ENCODE data around the gene TSPO2. TPM values are rescaled to one million over a fixed set of nuclear protein-coding genes. Genes with fewer than 3 reads are reported as not detected.
A peak's percentile ranks its signal among the peaks of the same experiment; 100 is the strongest.

Gene TSPO2
- total and polyA plus RNA-seq, 2 of the 13 experiments (the other 11 are each of a cell fraction or from before 2014, with no cell fraction given) = 0.55 TPM; not detected in 1

DNA sequence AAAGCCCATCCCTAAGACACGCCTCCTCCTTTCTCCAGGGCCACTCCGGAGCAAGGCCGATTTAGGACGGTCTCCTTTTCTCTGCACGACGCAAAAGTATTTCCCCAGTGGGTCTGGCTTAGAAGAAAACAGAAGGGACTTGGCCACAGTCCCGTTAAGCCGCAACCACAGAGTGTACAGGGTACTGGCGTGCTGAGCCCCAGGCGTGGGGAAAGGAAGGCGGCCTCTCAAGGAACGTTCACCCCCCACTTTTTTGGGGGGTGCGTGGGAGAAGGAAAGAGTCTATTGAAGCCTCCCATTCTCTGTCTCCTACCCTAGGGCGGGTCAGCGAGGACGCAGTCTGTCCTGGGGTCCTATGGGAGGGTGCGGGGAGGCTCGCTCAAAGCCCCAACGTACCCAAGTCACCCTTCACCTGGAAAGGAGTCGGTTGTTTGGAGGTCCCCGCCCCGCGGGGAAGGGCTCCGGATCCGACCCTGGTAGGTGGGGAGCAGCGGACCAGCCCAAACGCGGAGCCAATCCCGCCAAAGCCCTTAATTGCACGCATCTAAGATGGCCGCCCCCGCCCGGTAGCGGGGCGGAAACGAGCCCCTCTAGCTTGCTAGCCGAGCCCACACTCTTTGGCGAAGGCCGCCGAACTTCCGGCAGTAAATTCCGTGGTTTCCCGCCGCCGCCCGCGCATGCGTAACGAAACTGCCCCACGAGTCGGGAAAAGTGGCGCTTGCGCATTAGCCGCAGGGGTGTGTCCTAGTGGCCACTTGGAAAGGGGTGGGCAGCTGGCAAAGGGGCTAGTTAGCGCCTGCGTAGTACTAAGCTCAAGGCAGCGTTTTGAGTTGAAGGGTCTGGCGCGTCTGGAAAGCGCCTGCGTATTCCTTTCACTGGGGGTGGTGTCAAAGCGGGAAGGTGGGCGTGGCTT is 29.9 kb downstream of the TSPO2 start, which contains the start of gene OARD1 (continued):
- TF ChIP-seq ZNF678 (CRISPR knock-in tag; IDR thresholded peaks at IDR 0.05) = peak; percentile 78; the same call in 1 of the 2 replicates
- TF ChIP-seq, protein P1, sequence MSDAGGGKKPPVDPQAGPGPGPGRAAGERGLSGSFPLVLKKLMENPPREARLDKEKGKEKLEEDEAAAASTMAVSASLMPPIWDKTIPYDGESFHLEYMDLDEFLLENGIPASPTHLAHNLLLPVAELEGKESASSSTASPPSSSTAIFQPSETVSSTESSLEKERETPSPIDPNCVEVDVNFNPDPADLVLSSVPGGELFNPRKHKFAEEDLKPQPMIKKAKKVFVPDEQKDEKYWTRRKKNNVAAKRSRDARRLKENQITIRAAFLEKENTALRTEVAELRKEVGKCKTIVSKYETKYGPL (CRISPR knock-in tag; IDR thresholded peaks at IDR 0.05) = no peak
- no peak for TF ChIP-seq CC2D1A (CRISPR knock-in tag; IDR thresholded peaks at IDR 0.05)
- TF ChIP-seq ZNF274 (CRISPR knock-in tag; IDR thresholded peaks at IDR 0.05) = no peak; the same call in 1 of the 2 replicates
- TF ChIP-seq, protein P2, sequence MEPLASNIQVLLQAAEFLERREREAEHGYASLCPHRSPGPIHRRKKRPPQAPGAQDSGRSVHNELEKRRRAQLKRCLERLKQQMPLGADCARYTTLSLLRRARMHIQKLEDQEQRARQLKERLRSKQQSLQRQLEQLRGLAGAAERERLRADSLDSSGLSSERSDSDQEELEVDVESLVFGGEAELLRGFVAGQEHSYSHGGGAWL (CRISPR knock-in tag; IDR thresholded peaks at IDR 0.05) = no peak
- TF ChIP-seq, protein P3, sequence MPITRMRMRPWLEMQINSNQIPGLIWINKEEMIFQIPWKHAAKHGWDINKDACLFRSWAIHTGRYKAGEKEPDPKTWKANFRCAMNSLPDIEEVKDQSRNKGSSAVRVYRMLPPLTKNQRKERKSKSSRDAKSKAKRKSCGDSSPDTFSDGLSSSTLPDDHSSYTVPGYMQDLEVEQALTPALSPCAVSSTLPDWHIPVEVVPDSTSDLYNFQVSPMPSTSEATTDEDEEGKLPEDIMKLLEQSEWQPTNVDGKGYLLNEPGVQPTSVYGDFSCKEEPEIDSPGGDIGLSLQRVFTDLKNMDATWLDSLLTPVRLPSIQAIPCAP (CRISPR knock-in tag; IDR thresholded peaks at IDR 0.05; ENCODE audit: low read depth) = no peak
- no peak; the same call in 1 of the 2 replicates for TF ChIP-seq FOXC1 (CRISPR knock-in tag; IDR thresholded peaks at IDR 0.05; ENCODE audit: borderline replicate concordance)
- no peak for TF ChIP-seq ZNF121 (CRISPR knock-in tag; IDR thresholded peaks at IDR 0.05)
- TF ChIP-seq SRSF4 (IDR thresholded peaks at IDR 0.05; ENCODE audit: low read depth, low read length, poor library complexity, severe bottlenecking) = no peak
- peak; percentile 46; the same call in 1 of the 2 replicates for TF ChIP-seq TBX2 (CRISPR knock-in tag; IDR thresholded peaks at IDR 0.05; ENCODE audit: borderline replicate concordance)
- no peak for TF ChIP-seq ZNF660 (CRISPR knock-in tag; IDR thresholded peaks at IDR 0.05; ENCODE audit: borderline replicate concordance, low read depth)
- peak; percentile 80 for TF ChIP-seq SALL2 (CRISPR knock-in tag; IDR thresholded peaks at IDR 0.05)
- peak; percentile 12 for TF ChIP-seq KMT2A (CRISPR knock-in tag; IDR thresholded peaks at IDR 0.05)
- TF ChIP-seq, protein P4, sequence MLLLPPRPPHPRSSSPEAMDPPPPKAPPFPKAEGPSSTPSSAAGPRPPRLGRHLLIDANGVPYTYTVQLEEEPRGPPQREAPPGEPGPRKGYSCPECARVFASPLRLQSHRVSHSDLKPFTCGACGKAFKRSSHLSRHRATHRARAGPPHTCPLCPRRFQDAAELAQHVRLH (CRISPR knock-in tag; IDR thresholded peaks at IDR 0.05; ENCODE audit: borderline replicate concordance, low read depth) = peak; percentile 83
- TF ChIP-seq, protein P5, sequence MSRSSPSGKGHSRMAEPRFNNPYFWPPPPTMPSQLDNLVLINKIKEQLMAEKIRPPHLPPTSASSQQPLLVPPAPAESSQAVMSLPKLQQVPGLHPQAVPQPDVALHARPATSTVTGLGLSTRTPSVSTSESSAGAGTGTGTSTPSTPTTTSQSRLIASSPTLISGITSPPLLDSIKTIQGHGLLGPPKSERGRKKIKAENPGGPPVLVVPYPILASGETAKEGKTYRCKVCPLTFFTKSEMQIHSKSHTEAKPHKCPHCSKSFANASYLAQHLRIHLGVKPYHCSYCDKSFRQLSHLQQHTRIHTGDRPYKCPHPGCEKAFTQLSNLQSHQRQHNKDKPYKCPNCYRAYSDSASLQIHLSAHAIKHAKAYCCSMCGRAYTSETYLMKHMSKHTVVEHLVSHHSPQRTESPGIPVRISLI (CRISPR knock-in tag; IDR thresholded peaks at IDR 0.05; ENCODE audit: borderline replicate concordance) = no peak
- TF ChIP-seq PCBP2 (optimal IDR thresholded peaks at IDR 0.05; ENCODE audit: low read depth, low read length, poor library complexity, severe bottlenecking) = no peak
- TF ChIP-seq ZFP36 (IDR thresholded peaks at IDR 0.05; ENCODE audit: borderline replicate concordance, low read depth, low read length, partially characterized antibody) = no peak
- peak; percentile 31; the same call in 1 of the 2 replicates for TF ChIP-seq ZNF331 (CRISPR knock-in tag; IDR thresholded peaks at IDR 0.05)
- TF ChIP-seq, protein P6, sequence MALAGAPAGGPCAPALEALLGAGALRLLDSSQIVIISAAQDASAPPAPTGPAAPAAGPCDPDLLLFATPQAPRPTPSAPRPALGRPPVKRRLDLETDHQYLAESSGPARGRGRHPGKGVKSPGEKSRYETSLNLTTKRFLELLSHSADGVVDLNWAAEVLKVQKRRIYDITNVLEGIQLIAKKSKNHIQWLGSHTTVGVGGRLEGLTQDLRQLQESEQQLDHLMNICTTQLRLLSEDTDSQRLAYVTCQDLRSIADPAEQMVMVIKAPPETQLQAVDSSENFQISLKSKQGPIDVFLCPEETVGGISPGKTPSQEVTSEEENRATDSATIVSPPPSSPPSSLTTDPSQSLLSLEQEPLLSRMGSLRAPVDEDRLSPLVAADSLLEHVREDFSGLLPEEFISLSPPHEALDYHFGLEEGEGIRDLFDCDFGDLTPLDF (CRISPR knock-in tag; IDR thresholded peaks at IDR 0.05) = peak; percentile 96
- peak; percentile 71 for TF ChIP-seq CREM (IDR thresholded peaks at IDR 0.05)
- TF ChIP-seq CREM (CRISPR knock-in tag; IDR thresholded peaks at IDR 0.05) = no peak
- TF ChIP-seq ELF1 (CRISPR knock-in tag; IDR thresholded peaks at IDR 0.05) = peak; percentile 97

Data from HepG2 (cell line).